NCI-H2171 treated with DMSO at 0.1 percent for 48 hours (cell line): ENCODE measurements around the gene DMAC2L.
A peak's percentile ranks its signal among the peaks of the same experiment; 100 is the strongest.
"Not testable (repeated sequence)": the region's sequence is repeated elsewhere in the genome, so short reads cannot be mapped to it uniquely, and the experiment has no call there.

Source experiments
- DNase-seq: peaks from one replicate; lab custom pipeline; 2025; lab: John Stamatoyannopoulos, UW

The DMAC2L gene

GRCh38 chr14:50311972-50312733 is at the start of gene DMAC2L, which contains the start of gene L2HGDH:
DMAC2L (plus strand) TSS chr14:50312324; CDS start chr14:50321488, 9,164 bp downstream.
L2HGDH (minus strand) TSS chr14:50312229; CDS start chr14:50312150, 79 bp downstream.
- DNase-seq = peak; percentile 97

GRCh38 chr14:50262865-50263264 is 49.3 kb upstream of the DMAC2L start:
- DNase-seq = no peak

- DNase-seq = peak; percentile 50
Observed at GRCh38 chr14:50263321-50263720, 48.8 kb upstream of the DMAC2L start.

- no peak for DNase-seq
Observed at GRCh38 chr14:50265029-50265428, 47.1 kb upstream of the DMAC2L start.

GRCh38 chr14:50270932-50271331 is 41.2 kb upstream of the DMAC2L start:
- no peak for DNase-seq

GRCh38 chr14:50272498-50272897 is 39.6 kb upstream of the DMAC2L start:
- no peak for DNase-seq

- DNase-seq = no peak
Observed at GRCh38 chr14:50285861-50286260, 26.3 kb upstream of the DMAC2L start.

GRCh38 chr14:50288146-50288545 is 24.0 kb upstream of the DMAC2L start:
- DNase-seq = no peak

- peak; percentile 19 for DNase-seq
Observed at GRCh38 chr14:50290306-50290705, 21.8 kb upstream of the DMAC2L start.

- no peak for DNase-seq
Observed at GRCh38 chr14:50299585-50299984, 12.5 kb upstream of the DMAC2L start.

GRCh38 chr14:50301914-50302313 is 10.2 kb upstream of the DMAC2L start:
- DNase-seq = no peak

GRCh38 chr14:50303744-50304471 is 8.2 kb upstream of the DMAC2L start:
- DNase-seq = peak; percentile 68

- no peak for DNase-seq
Observed at GRCh38 chr14:50308363-50308915, 3.7 kb upstream of the DMAC2L start.

- DNase-seq = no peak
Observed at GRCh38 chr14:50310445-50310844, 1.7 kb upstream of the DMAC2L start.

GRCh38 chr14:50311337-50311971 is 670 bp upstream of the DMAC2L start:
- peak; percentile 63 for DNase-seq

- peak; percentile 89 for DNase-seq
Observed at GRCh38 chr14:50312734-50313054, 570 bp downstream of the DMAC2L start.

GRCh38 chr14:50314098-50314497 is 2.0 kb downstream of the DMAC2L start:
- DNase-seq = not testable (repeated sequence)

GRCh38 chr14:50318031-50318626 is 6.0 kb downstream of the DMAC2L start:
- peak; percentile 75 for DNase-seq

GRCh38 chr14:50319293-50319692 is 7.2 kb downstream of the DMAC2L start:
- no peak for DNase-seq

- no peak for DNase-seq
Observed at GRCh38 chr14:50319721-50320120, 7.6 kb downstream of the DMAC2L start.

- no peak for DNase-seq
Observed at GRCh38 chr14:50320283-50320682, 8.2 kb downstream of the DMAC2L start.

- DNase-seq = peak; percentile 94
Observed at GRCh38 chr14:50321009-50321660, 9.0 kb downstream of the DMAC2L start.
